GM12873 (cell line): Measurements from ENCODE around the gene DLG2.

Experiments
- CTCF ChIP-seq: IDR thresholded peaks from 2 replicates; pipeline ENCODE4 v1.5.1; 2012; ENCODE audit warnings: low read depth, mild to moderate bottlenecking, moderate library complexity, low read length, control low read depth; ENCODE audit not compliant: insufficient read depth; ENCODE audit errors: missing control alignments

DLG2 gene

DNA sequence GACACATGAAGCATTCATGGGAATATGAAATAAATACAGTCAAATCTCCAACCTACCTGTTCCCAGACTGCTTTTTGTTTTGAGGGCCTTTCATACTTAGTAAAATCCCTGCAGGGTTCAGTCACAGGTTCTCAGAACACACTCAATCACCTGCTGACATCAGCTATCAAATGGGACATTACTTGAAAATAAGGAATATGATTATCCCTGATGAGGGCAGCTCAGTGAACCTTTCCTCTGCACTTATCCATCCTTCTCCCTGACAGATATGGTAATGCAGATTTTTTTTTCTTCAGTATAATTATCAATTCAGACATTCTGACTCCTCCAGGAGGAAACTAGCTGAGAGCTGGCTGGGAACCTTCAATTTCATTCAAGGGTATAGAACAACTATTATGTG is 1213.6 kb downstream of the DLG2 start:
- TF ChIP-seq CTCF: no peak

- no peak for TF ChIP-seq CTCF
Observed at GRCh38 chr11:84412862-84413261, 1214.3 kb downstream of the DLG2 start.

- TF ChIP-seq CTCF: no peak
Observed at GRCh38 chr11:84408946-84409411, 1218.2 kb downstream of the DLG2 start.

DNA sequence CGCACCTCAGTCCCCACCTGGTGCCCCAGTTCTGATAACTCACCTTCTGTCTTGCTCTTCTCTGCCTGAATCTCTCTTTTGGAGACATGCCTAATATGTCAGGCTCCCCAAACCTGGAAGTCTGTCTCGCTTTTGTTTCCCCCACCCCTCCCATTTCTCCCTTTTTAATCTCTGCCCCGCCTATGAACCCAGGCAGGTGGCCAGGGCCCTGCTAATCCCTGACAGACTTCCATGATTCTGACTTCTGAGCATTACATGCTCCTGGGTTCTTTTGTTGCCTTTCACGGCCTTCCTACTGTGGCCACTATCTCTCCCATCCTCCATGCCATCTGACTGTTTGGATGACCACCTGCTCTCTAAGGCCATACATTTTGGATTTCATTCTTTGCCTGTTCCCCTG is 1220.1 kb downstream of the DLG2 start:
- no peak for TF ChIP-seq CTCF

- peak; percentile 27 for TF ChIP-seq CTCF
Observed at GRCh38 chr11:84398017-84398626, 1229.0 kb downstream of the DLG2 start.

GRCh38 chr11:84396521-84396920 is 1230.6 kb downstream of the DLG2 start:
- no peak for TF ChIP-seq CTCF

DNA sequence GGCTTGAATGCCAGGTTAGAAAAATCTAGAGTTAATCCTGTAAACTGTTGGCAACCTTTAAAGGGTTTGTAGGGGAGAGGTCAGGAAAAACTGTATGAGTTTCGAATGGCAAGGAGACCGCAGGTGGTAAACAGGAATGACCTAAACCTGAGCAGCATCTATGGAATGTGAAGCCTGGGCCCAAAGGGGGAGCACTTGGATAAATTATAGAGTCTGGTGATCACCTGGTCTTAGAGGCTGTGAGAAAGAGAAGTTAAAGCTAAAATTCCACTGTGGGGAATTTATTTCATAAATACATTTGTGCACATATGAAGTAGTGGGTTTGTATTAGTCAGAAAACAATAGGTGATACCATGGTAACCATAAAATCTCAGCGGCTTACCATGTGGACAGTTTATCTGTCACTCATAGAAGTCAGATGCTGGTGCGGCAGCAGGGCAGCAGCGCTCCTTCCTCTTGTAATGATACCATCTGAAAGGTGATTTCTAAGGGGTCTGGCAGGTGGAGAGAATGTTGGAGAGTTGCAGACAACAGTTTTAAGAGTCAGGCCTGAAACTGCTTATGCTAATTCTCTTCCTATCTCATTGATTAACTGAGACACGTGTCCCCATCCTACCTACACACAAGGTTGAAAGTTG is 1236.6 kb downstream of the DLG2 start:
- TF ChIP-seq CTCF: no peak
